DMS 273 (cell line): ENCODE results near the gene PLIN3.
"Not testable (repeated sequence)": the region's sequence is repeated elsewhere in the genome, so short reads cannot be mapped to it uniquely, and the experiment has no call there.

Experiments
- DNase-seq: peaks from one replicate; lab custom pipeline; 2025; ENCODE audit not compliant: unreplicated experiment; lab: John Stamatoyannopoulos, UW

Gene PLIN3, protein sequence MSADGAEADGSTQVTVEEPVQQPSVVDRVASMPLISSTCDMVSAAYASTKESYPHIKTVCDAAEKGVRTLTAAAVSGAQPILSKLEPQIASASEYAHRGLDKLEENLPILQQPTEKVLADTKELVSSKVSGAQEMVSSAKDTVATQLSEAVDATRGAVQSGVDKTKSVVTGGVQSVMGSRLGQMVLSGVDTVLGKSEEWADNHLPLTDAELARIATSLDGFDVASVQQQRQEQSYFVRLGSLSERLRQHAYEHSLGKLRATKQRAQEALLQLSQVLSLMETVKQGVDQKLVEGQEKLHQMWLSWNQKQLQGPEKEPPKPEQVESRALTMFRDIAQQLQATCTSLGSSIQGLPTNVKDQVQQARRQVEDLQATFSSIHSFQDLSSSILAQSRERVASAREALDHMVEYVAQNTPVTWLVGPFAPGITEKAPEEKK

DNA sequence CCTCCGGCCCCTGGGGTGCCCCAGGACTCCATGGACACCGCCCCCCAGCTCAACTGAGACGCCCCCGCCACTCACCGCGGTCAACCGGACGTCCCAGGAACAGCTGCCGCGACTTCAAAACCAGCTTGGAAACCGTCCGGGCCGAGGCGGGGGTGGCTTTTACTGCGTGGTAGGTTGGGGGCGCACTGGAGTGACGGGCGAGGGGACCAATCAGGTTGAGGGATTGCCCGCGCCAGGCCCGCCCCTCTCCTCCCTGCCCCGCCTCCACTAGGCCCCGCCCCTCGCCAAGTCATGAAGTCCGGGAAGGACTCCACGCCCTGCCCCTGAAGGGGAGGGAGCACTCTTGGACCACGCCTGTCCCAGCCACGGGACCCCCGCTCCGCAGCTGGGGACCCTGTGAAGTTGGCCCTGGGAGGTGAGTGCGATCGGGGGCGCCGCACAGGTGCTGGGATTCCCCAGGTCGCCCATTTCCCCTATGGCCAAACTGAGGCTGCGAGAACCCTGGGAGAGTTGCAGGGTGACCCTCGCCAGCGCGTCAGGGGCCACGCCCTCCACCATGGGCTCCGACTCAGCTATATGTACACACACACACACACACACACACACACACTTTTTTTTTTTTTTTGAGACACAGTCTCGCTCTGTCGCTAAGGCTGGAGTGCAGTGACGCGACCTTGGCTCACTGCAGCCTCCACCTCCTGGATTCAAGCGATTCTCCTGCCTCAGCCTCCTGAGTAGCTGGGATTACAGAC is at the start of gene PLIN3:
Gene PLIN3, minus strand, starts transcription at position 134 of the 752 bp plus-strand sequence. CDS start 6,273 bp downstream, outside the sequence.
- peak; percentile 97 for DNase-seq

DNA sequence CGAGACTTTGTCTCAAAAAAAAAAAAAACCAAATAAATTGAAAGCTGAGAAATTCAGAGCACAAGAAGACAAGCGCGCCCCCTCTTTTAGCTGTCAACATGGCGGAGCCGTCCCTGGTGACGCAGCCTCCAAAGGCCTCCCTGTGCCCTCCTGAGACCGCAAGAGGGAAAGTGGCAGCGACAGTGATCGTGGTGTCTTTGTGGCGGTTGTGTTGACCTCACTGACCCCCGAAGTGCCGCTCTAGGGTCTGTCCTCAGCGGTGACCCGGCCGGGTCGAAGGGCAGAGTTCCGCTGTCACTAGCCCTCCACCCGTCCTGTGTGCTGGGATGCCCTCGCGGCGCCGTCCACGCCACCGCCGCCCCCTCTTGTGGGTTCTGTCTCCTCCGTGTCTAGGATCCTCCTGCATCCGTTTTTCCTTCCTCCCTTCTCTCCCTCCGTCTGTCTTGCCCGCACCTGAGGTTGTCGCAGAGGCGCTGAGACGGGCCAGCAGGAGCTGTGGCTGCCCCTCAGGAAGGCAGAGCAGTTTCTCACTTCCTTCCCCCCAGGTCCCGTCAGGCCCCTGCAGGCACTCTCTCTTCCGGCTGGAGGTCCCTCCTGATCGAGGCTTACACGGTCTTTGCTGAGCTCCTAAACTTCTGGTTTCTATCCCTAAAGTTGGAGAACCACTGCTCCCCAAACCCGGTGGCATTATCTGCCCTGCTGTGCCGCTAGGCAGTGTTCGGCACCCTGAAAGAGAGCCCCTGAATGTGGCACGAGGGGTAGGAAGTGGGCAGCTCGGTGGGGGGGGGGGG is 49.0 kb upstream of the PLIN3 start:
- DNase-seq = no peak

DNA sequence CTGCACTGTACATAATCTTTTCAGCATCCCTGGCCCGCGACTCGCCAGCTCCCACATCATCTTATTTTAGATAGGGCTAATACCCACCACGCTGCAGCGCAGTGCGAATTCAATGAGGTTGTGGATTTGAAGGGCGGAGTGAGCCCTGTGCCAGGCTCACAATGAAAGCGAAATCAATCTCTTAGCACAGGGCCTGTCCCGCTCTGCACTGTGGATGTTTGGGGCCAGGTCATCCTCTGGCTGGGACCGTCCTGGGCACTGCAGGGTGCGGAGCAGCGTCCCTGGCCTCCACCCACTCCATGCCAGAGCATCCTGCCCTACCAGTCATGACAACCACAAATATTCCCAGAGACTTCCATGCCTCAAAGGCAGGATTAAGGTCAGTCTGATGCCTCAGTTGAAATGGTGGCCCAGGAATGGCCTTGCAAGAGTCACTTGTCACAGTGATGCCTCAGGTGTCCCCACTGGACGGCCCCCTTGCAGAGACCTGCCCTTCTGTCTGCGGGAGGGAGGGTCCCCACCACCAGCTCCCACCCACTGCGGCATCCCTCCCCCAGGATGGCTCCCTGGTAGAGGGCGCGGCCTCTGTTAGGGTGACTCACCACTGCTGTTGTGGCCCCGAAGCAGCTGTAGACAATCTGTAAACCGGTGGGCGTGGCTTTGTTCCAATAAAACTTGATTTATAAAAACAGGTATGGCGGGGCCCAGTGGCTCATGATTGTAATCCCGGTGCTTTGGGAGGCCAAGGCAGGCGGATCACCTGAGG is 47.5 kb upstream of the PLIN3 start:
- peak; percentile 54 for DNase-seq

DNA sequence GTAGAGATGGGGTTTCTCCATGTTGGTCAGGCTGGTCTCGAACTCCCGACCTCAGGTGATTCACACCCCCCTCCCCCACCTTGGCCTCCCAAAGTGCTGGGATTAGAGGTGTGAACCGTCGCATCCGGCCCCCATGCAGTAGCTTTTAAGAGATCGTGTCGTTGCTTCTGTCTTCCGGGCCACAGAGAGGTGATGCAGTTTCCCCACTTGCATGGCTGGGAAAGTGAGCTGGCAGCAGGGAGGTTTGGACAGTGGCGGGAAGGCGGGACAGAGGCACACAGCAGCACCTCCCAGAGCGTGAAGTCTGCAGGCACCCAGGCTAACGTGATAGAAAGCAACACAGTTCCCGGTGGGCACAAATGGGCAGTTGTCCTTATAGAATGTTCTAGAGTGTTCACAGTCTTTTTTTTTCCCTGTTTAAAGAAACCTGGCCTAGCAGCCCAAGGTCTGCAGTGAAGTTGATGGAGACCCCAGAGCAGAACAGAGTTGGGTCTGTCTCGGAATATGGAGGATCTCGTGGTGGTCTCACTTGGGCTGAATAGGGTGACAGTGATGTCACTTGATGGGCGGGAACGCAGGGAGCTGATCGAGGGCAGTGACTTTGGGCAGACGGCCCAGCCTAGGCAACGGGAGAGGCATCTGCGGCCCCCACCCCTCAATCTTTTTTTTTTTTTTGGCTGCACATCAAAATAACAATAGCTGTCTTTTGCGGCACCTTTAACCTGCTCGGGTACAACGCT is 46.7 kb upstream of the PLIN3 start:
- no peak for DNase-seq

DNA sequence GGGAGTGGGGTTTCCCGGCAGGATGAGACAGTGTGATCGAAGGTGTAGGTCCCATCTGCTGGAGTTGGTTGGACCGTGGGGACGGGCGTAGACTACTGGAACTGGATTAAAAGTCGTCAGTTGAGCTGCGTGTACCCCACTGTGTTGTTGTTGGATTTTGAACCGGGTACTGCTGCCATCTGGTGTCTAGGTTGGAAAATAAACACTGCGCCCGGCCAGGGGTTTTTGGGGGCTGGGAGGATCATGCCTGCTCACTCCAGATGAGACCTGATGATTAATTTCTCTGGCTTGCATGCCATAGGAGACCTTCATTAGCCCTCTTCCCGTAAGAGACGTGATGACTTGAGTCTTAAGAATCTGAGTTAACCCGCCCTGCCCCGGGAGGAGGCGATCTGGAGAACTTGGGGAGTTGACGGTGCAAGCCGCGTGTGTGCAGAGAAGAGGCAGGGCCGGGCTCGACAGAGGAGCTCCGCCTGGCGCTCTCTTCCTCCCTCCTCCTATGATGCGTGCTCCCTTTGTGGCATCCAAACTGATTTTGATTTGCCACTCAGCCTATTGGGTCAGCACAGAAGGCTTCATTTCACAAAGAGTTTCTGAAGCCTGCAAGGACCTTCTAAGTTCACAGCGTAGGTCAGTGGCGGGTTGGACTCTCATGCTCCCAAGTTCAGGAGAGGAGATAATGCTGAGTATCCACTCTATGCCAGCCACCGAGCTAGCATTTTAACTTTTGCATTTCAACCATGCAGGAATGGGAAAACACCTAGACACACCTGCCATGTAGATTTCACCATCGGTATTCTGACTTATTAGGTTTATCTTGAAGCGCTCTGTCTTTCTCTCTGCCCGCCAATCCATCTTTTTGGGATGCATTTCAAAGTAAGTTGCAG is 44.6 kb upstream of the PLIN3 start:
- peak; percentile 74 for DNase-seq

DNA sequence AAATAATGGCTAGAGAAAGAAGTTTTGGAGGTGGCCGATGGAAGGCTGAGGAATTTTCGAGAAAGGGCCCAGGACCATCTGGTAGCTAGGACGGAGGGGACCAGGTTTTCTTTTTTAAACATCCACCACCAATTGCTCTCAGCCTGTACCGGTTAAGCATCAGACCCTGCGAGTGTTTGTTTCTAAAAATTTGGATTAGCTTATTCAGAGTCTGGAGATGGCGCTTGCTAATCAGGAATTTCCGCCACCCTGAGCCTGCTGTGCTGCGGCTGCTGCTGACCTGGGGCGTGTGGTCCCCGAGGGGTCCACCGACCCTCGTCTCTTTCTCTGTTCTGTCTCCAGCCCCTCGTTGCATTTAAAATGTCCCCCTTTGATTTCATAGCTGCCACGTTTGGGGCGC is 43.8 kb upstream of the PLIN3 start:
- no peak for DNase-seq

DNA sequence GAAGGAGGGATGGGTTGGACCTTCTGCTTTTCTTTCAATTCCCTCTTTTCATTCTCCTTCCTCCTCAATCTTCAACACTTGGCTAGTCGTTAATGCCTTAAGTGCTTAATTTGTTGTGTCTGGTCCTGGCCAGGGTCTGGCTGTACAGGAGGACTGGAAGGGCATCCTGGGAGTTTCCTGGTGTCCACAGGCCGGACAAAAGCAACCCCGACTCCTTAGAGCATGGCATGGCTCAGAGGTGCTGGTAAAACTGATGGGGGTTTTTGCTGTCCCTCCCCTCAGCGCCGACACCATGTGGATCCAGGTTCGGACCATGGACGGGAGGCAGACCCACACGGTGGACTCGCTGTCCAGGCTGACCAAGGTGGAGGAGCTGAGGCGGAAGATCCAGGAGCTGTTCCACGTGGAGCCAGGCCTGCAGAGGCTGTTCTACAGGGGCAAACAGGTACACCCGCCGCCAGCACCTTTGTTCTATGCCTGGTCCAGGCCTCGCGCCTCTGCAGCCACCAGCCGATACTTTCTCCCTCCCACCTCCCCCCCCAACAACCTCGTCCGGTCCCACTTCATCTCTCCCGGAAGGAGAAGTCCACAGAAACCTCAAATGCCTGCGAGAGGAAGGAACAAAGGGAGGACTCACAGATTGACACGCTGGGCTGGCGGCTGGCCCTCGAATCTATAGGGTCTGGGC is 43.3 kb upstream of the PLIN3 start:
- no peak for DNase-seq

DNA sequence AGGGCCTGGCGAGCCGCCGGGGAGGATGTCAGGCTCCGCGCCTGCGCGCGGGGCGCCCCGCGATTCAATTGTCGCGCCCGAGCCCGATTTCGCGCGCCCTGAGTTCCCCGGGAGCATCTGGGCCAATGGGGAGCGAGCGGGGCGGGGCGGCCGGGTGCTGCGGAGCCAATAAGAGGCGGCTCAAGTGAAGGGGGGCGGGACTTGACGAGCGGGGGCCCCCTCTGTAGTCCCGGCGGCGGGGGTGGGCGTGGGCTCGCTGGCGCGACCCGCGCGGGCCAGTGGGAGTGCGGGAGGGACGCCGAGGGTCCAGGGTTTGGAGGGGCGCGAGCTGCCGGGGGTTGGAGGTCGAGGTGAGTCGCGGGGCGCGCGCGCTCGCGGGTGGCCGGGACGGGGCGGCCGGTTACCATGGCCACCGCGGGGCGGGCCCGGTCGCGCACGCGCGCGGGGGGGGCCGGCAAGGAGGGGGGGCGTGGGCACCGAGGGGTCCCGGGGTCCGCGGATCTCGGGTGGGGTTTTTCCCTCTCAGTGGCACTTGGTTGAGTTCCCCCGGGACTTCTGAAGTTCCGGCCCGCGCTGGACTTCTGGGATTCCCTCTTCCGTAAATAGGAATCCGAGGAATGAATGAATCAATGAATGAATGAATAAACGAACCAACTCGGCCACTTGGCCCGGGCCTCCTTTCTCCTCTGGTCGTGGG is 42.6 kb upstream of the PLIN3 start:
- DNase-seq = peak; percentile 98

DNA sequence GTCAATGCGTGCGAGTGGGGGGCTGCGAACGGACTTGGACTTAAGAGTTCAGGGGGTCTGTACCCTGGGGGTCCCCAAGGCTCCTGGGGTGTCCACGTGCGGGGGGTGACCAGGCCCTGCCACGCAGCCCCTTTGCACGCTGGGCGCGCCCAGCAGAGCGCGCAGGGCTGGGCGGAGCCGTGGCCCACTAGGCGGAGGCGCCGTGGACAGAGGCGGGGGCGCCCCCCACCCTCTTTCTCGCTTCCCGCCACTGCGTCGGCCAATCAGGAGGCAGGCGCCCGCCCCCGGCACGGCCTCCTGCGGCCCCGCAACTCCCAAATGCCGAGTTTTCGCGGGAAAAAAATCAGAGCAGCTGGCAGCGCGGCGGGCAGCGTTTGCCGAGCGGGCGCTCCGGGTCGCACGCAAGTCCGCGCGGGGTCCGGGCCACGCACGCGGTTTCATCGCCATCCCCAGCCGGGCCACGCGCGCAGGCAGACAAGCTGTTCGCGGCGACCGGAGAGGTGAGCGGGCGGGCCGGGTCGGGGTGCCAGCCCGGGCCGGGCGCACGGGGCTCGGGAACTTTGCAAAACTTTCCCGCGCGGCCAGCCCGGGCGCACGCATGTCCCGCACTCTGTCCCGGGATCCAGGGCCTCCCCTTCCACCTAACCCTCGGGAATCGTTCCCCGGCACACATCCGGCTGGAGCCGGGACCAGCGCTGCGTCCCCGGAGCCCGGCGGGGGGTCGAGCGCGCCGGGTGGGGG is 41.9 kb upstream of the PLIN3 start, which contains the start of gene UHRF1:
Gene UHRF1, plus strand, starts transcription at position 346 of the 741 bp plus-strand sequence. CDS start 1,385 bp downstream, outside the sequence.
- peak; percentile 89 for DNase-seq

DNA sequence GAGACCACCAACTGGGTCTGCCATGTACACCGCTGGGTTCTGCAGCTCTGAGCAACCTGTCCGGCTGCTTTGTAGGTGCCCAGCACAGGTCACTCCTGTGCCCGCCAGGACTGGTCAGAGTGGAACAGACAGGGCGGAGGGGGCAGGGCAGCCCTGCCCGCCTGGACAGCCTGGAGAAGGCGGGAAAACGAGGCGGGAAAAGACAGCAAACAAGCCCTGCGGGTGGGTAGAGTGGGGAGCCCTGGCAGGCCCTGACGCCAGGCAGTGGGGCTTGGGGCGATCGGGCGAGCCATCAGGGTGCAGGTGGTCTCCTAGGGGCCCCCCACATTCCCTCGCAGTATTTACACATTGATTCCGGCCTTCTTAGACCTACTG is 41.3 kb upstream of the PLIN3 start:
- no peak for DNase-seq

DNA sequence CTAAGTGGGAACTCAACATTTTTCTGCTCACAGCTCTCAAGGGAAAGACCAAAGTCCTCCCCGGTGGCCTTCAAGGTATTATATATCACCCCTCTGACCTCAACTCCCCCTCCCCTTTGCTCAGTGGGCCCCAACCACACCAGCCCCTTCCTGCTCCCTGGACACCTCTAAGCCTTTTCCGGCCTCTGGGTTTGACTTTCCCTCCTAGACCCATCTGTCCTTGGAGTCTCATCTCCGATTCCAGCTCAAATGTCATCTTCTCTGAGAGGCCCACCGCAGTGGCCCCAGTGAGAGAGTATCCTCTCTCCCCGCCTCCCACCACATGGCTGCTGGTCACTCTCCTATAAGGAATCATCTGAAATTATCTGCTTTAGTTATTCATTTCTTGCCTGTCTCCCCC is 40.9 kb upstream of the PLIN3 start:
- no peak for DNase-seq

DNA sequence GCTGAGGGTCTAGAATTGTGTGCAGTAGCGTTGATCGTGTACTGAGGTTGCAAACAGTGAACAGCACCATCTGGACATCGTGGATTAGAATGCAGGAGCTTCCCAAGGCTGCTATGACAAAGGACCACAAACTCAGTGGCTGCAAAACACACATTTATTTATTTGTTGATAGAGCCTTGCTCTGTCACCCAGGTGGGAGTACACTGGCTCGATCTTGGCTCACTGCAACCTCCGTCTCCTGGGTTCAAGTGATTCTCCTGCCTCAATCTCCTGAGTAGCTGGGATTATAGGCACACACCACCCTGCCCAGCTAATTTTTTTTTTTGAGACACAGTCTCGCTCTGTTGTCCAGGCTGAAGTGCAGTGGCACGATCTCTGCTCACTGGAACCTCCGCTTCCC is 39.5 kb upstream of the PLIN3 start:
- DNase-seq = no peak

DNA sequence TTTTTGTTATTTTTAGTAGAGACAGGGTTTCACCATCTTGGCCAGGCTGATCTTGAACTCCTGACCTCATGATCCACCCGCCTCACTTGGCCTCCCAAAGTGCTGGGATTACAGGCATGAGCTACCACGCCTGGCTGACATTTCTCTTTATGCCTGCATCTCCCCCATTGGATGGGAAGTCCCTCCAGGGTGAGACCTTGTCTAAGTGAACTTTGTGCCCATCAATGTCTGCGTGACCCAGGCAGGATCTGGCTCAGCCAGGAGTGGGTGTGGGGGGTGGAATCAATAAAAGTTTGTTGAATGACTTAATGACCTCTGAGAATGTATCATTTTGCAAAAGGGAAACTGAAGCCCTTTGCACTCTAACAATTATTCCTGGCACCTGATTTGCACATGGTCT is 37.0 kb upstream of the PLIN3 start:
- no peak for DNase-seq

DNA sequence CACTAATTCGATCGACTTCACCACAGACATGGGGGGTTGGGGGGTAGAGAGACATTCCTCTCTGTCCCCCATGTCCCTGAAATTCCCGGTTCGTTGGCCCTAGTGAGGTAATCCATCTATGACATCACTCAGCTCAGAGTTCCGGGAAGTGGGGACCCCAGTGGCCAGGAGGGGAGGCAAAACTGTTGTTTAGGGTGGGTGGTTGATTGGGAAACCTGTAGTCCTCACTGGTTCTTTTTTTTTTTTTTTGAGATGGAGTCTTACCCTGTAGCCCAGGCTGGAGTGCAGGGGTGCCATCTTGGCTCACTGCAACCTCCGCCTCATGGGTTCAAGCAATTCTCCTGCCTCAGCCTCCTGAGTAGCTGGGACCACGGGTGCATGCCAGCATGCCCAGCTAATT is 35.3 kb upstream of the PLIN3 start, which contains the start of gene ARRDC5:
Gene ARRDC5, minus strand, starts transcription at position 101 of the 400 bp plus-strand sequence. Its CDS starts 71 bp downstream, at position 30.
- no peak for DNase-seq

DNA sequence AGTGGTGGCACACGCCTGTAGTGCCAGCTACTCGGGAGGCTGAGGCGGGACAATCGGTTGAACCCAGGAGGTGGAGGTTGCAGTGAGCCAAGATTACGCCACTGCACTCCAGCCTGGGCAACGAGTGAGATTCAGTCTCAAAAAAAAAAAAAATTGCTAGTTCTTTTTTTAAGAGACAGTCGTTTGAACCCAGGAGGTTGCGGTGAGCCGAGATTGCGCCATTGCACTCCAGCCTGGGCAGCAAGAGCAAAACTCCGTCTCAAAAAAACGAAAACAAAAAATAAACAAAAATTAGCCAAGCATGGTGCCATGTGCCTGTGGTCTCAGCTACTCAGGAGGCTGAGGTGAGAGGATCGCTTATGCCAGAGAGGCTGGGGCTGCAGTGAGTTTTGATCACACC is 33.4 kb upstream of the PLIN3 start:
- not testable (repeated sequence) for DNase-seq

DNA sequence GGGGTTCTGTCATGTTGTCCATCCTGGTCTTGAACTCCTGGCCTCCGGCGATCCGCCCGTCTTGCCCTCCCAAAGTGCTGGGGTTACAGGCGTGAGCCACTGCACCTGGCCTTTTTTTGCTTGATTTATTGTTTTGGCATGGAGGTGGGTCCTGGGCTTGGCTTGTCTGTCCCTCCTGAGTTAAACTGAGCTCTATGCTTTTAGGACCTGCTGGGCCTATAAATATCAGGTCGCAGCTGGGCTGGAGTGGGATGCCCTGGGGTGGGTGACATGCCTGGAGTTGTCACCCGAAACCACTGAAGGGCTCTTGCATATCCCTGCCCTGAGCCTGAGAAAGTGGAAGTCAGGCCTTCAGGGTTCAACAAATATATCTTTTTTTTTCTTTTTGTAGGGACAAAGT is 29.7 kb upstream of the PLIN3 start:
- DNase-seq = no peak

DNA sequence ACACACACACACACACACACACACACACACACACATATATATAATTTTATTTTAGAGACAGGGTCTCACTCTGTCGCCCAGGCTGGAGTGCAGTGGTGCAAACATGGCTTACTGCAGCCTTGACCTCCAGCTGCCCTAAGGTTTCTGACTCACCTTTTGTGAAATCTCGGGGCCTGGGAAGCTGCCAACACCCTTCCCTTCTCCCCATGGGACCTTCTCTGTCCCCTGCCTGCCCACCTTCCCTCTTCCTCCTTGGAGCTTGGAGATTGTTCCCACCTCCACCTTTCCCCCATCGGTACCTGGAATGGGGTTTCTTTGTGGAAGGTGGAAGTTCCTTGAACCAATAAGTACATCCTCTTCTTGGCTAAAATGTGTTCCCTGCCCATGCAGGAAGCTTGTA is 28.9 kb upstream of the PLIN3 start:
- no peak for DNase-seq
